ENCODE data around the gene SFMBT1.
"Not testable (repeated sequence)": the region's sequence is repeated elsewhere in the genome, so short reads cannot be mapped to it uniquely, and the experiment has no call there.

The SFMBT1 gene

GRCh38 chr3:53069422-53070068 lies 23.7 kb upstream of the SFMBT1 start:
- H3K27ac ChIP-seq: no peak overlapping the region
- H3K9me3 ChIP-seq (ENCODE audit: low read depth, low read length): no peaks in the 10 kb centered on the region
- no peak overlapping the region for H3K4me3 ChIP-seq
- H3K36me3 ChIP-seq (ENCODE audit: insufficient read depth, low read length): no peaks in the 10 kb centered on the region
- no peak overlapping the region for H3K9ac ChIP-seq (ENCODE audit: insufficient read length)
- no peak for DNase-seq (ENCODE audit: low read depth, low spot score)
- TF ChIP-seq EZH2 (IDR thresholded peaks at IDR 0.05): no peak
- TF ChIP-seq POLR2AphosphoS5 (IDR thresholded peaks at IDR 0.05; ENCODE audit: borderline replicate concordance, low read depth, low read length): no peak
- no peak for TF ChIP-seq FOXP2 (optimal IDR thresholded peaks at IDR 0.05; ENCODE audit: control extremely low read depth, extremely low read length, insufficient read depth)

GRCh38 chr3:53068176-53068575 lies 22.3 kb upstream of the SFMBT1 start:
- TF ChIP-seq EZH2 (IDR thresholded peaks at IDR 0.05) (no peak), FOXP2 (optimal IDR thresholded peaks at IDR 0.05; ENCODE audit: control extremely low read depth, extremely low read length, insufficient read depth) (no peak), POLR2AphosphoS5 (IDR thresholded peaks at IDR 0.05; ENCODE audit: borderline replicate concordance, low read depth, low read length) (no peak)
- no peaks in the 10 kb centered on the region for H3K36me3 ChIP-seq (ENCODE audit: insufficient read depth, low read length)
- no peak for DNase-seq (ENCODE audit: low read depth, low spot score)
- no peak overlapping the region for H3K4me3 ChIP-seq
- no peak overlapping the region for H3K9ac ChIP-seq (ENCODE audit: insufficient read length)
- no peak overlapping the region for H3K27ac ChIP-seq
- no peaks in the 10 kb centered on the region for H3K9me3 ChIP-seq (ENCODE audit: low read depth, low read length)

GRCh38 chr3:53067567-53067966 lies 21.7 kb upstream of the SFMBT1 start:
- TF ChIP-seq FOXP2 (optimal IDR thresholded peaks at IDR 0.05; ENCODE audit: control extremely low read depth, extremely low read length, insufficient read depth): no peak
- no peaks in the 10 kb centered on the region for H3K9me3 ChIP-seq (ENCODE audit: low read depth, low read length)
- DNase-seq (ENCODE audit: low read depth, low spot score): no peak

GRCh38 chr3:53065841-53066480 lies 20.1 kb upstream of the SFMBT1 start:
- no peak overlapping the region for H3K27ac ChIP-seq
- no peak overlapping the region for H3K4me3 ChIP-seq
- no peaks in the 10 kb centered on the region for H3K9me3 ChIP-seq (ENCODE audit: low read depth, low read length)
- H3K36me3 ChIP-seq (ENCODE audit: insufficient read depth, low read length): no peaks in the 10 kb centered on the region
- H3K9ac ChIP-seq (ENCODE audit: insufficient read length): no peak overlapping the region
- no peak for DNase-seq (ENCODE audit: low read depth, low spot score)
- no peak for TF ChIP-seq POLR2AphosphoS5 (IDR thresholded peaks at IDR 0.05; ENCODE audit: borderline replicate concordance, low read depth, low read length)
- no peak for TF ChIP-seq EZH2 (IDR thresholded peaks at IDR 0.05)
- no peak for TF ChIP-seq FOXP2 (optimal IDR thresholded peaks at IDR 0.05; ENCODE audit: control extremely low read depth, extremely low read length, insufficient read depth)

More at GRCh38 chr3:53067567-53067966, 21.7 kb upstream of the SFMBT1 start:
- Histone ChIP-seq H3K9ac (ENCODE audit: insufficient read length) (no peak overlapping the region), H3K36me3 (ENCODE audit: insufficient read depth, low read length) (no peaks in the 10 kb centered on the region), H3K4me3 (no peak overlapping the region), H3K27ac (no peak overlapping the region)

GRCh38 chr3:53062905-53063304 lies 17.0 kb upstream of the SFMBT1 start:
- TF ChIP-seq EZH2 (IDR thresholded peaks at IDR 0.05) (no peak), FOXP2 (optimal IDR thresholded peaks at IDR 0.05; ENCODE audit: control extremely low read depth, extremely low read length, insufficient read depth) (no peak), POLR2AphosphoS5 (IDR thresholded peaks at IDR 0.05; ENCODE audit: borderline replicate concordance, low read depth, low read length) (no peak)
- Histone ChIP-seq H3K27ac (no peak overlapping the region), H3K9ac (ENCODE audit: insufficient read length) (no peak overlapping the region), H3K36me3 (ENCODE audit: insufficient read depth, low read length) (no peaks in the 10 kb centered on the region), H3K4me3 (no peak overlapping the region), H3K9me3 (ENCODE audit: low read depth, low read length) (no peaks in the 10 kb centered on the region)
- no peak for DNase-seq (ENCODE audit: low read depth, low spot score)

GRCh38 chr3:53056442-53056841 lies 10.6 kb upstream of the SFMBT1 start:
- H3K36me3 ChIP-seq (ENCODE audit: insufficient read depth, low read length): no peaks in the 10 kb centered on the region
- DNase-seq (ENCODE audit: low read depth, low spot score): no peak

GRCh38 chr3:53054233-53054632 lies 8.4 kb upstream of the SFMBT1 start:
- H3K36me3 ChIP-seq (ENCODE audit: insufficient read depth, low read length); DNase-seq (ENCODE audit: low read depth, low spot score); H3K9ac ChIP-seq (ENCODE audit: insufficient read length); H3K27ac ChIP-seq; H3K4me3 ChIP-seq; H3K9me3 ChIP-seq (ENCODE audit: low read depth, low read length): not testable (repeated sequence)

More at GRCh38 chr3:53056442-53056841, 10.6 kb upstream of the SFMBT1 start:
- Histone ChIP-seq H3K9ac (ENCODE audit: insufficient read length) (no peak overlapping the region), H3K4me3 (no peak overlapping the region), H3K9me3 (ENCODE audit: low read depth, low read length) (no peaks in the 10 kb centered on the region), H3K27ac (no peak overlapping the region)
- no peak for TF ChIP-seq POLR2AphosphoS5 (IDR thresholded peaks at IDR 0.05; ENCODE audit: borderline replicate concordance, low read depth, low read length)
- TF ChIP-seq FOXP2 (optimal IDR thresholded peaks at IDR 0.05; ENCODE audit: control extremely low read depth, extremely low read length, insufficient read depth): no peak
- no peak for TF ChIP-seq EZH2 (IDR thresholded peaks at IDR 0.05)

- H3K36me3 ChIP-seq (ENCODE audit: insufficient read depth, low read length): no peaks in the 10 kb centered on the region
- H3K4me3 ChIP-seq: no peak overlapping the region
- DNase-seq (ENCODE audit: low read depth, low spot score): no peak
- H3K9ac ChIP-seq (ENCODE audit: insufficient read length): no peak overlapping the region
- H3K9me3 ChIP-seq (ENCODE audit: low read depth, low read length): no peaks in the 10 kb centered on the region
- TF ChIP-seq FOXP2 (optimal IDR thresholded peaks at IDR 0.05; ENCODE audit: control extremely low read depth, extremely low read length, insufficient read depth): no peak
- no peak for TF ChIP-seq POLR2AphosphoS5 (IDR thresholded peaks at IDR 0.05; ENCODE audit: borderline replicate concordance, low read depth, low read length)
- TF ChIP-seq EZH2 (IDR thresholded peaks at IDR 0.05): no peak
- no peak overlapping the region for H3K27ac ChIP-seq
Observed at GRCh38 chr3:53051929-53052328, 6.1 kb upstream of the SFMBT1 start.

GRCh38 chr3:53049987-53050386 lies 4.1 kb upstream of the SFMBT1 start:
- Histone ChIP-seq H3K4me3 (no peak overlapping the region), H3K36me3 (ENCODE audit: insufficient read depth, low read length) (no peaks in the 10 kb centered on the region), H3K9me3 (ENCODE audit: low read depth, low read length) (no peaks in the 10 kb centered on the region), H3K9ac (ENCODE audit: insufficient read length) (no peak overlapping the region), H3K27ac (no peak overlapping the region)
- no peak for TF ChIP-seq POLR2AphosphoS5 (IDR thresholded peaks at IDR 0.05; ENCODE audit: borderline replicate concordance, low read depth, low read length)
- TF ChIP-seq FOXP2 (optimal IDR thresholded peaks at IDR 0.05; ENCODE audit: control extremely low read depth, extremely low read length, insufficient read depth): no peak
- no peak for TF ChIP-seq EZH2 (IDR thresholded peaks at IDR 0.05)
- DNase-seq (ENCODE audit: low read depth, low spot score): no peak
